Upper lobe of left lung (tissue), 6 donors: ENCODE data around the gene ENOX1. TPM values are rescaled to one million over a fixed set of nuclear protein-coding genes. Genes with fewer than 3 reads are reported as not detected.

Experiments
- ATAC-seq, 2 donors: fragments of 200-7000 bp; cut with Tn5 transposase; one replicate each; pipeline ENCODE4 v1.9.1; 2022; ENCODE audit warnings: mild to moderate bottlenecking in 2 of 2, moderate library complexity in 2 of 2; ENCODE audit not compliant: low FRiP score in 2 of 2
- DNase-seq, 2 donors: peaks; one replicate each; pipeline ENCODE4 v3.0.0-alpha.2; 2019 to 2020
- H3K27ac ChIP-seq, 4 donors: fragments of 200-600 bp; sonication (generic); one replicate each; pipeline ENCODE4 v1.5.1; 2016 to 2019
- H3K27me3 ChIP-seq, 4 donors: fragments of 200-600 bp; sonication (generic); one replicate each; pipeline ENCODE4 v1.5.1; 2017 to 2019
- H3K36me3 ChIP-seq, 4 donors: fragments of 200-600 bp; sonication (generic); one replicate each; pipeline ENCODE4 v1.5.1; 2016 to 2019
- H3K4me1 ChIP-seq, 4 donors: fragments of 200-600 bp; sonication (generic); one replicate each; pipeline ENCODE4 v1.5.1; 2018 to 2019
- H3K4me3 ChIP-seq, 4 donors: fragments of 200-600 bp; sonication (generic); one replicate each; pipeline ENCODE4 v1.5.1; 2017 to 2019; ENCODE audit warnings: mild to moderate bottlenecking in 2 of 4, moderate library complexity in 1 of 4
- H3K9me3 ChIP-seq, 4 donors: fragments of 200-600 bp; sonication (generic); one replicate each; pipeline ENCODE4 v1.5.1; 2018 to 2019
- CTCF ChIP-seq, 6 experiments: fragments of 450-650 bp in 4 of 6; fragments of 200-600 bp in 2 of 6; sonication (generic) in 2 of 6; IDR thresholded peaks; one replicate each; pipeline ENCODE4 v1.5.1; 2016 to 2019; ENCODE audit warnings: antibody characterized with exemption in 6 of 6
- EP300 ChIP-seq, 4 donors: sonication (generic); formaldehyde crosslinking; IDR thresholded peaks; one replicate each; pipeline ENCODE4 v1.5.1; 2017; ENCODE audit warnings: antibody characterized with exemption in 4 of 4, control low read depth in 2 of 4
- POLR2A ChIP-seq, 4 donors: fragments of 450-650 bp; IDR thresholded peaks; one replicate each; pipeline ENCODE4 v1.5.1; 2016 to 2017; ENCODE audit warnings: antibody characterized with exemption in 4 of 4, mild to moderate bottlenecking in 2 of 4
- POLR2AphosphoS5 ChIP-seq, 2 donors: sonication (generic); formaldehyde crosslinking; IDR thresholded peaks; one replicate each; pipeline ENCODE4 v1.5.1; 2017; ENCODE audit warnings: antibody characterized with exemption in 2 of 2
- WGBS, 2 donors: methylation state at CpG; one replicate each; pipeline ENCODE4 v1.1.5; 2017 to 2018; 5-methylcytosine and 5-hydroxymethylcytosine counted together
- total RNA-seq, 6 donors: library from RNA; depleted of rRNA in 4 of 6; stranded (reverse); fragments of >200 nt in 4 of 6; gene quantifications; one replicate each; pipeline versions ENCODE4 v1.1.0 to v1.2.1, GENCODE V29; 2016 to 2021
- donor health status: DM: no; HTN: no; CAD: no; lungs with moderate emphysema.
- donor health status: DM: no; HTN: yes; CAD: no; lungs with severe emphysema.

Gene ENOX1
- total RNA-seq, 6 donors from 2014 or later: 0.20 to 1.0 (median 0.46) TPM; not detected in 2

- no peak for TF ChIP-seq POLR2A (IDR thresholded peaks at IDR 0.05)
- Histone ChIP-seq H3K27me3 (no peaks in the 10 kb centered on the region), H3K4me3 (no peak overlapping the region), H3K4me1 (no peaks in the 10 kb centered on the region), H3K9me3 (no peaks in the 10 kb centered on the region), H3K27ac (no peak overlapping the region), H3K36me3 (no peaks in the 10 kb centered on the region)
- DNase-seq (no peak), ATAC-seq (no peak)
- WGBS, 2 donors: 95 to 96% methylated on average over 1 of the region's 1 CpG
Measured at GRCh38 chr13:43221611-43222010, 565.2 kb downstream of the ENOX1 start.

- no peak for ATAC-seq
Measured at GRCh38 chr13:43220873-43221595, 565.7 kb downstream of the ENOX1 start.

GRCh38 chr13:43214124-43214523, 572.6 kb downstream of the ENOX1 start:
- TF ChIP-seq POLR2A (IDR thresholded peaks at IDR 0.05): no peak
- TF ChIP-seq CTCF (IDR thresholded peaks at IDR 0.05): no peak
- TF ChIP-seq EP300 (IDR thresholded peaks at IDR 0.05): no peak
- no peak for TF ChIP-seq POLR2AphosphoS5 (IDR thresholded peaks at IDR 0.05)
- WGBS, 2 donors: 80 to 88% methylated on average over 4 of the region's 4 CpGs
- H3K36me3 ChIP-seq: no peaks in the 10 kb centered on the region
- H3K27me3 ChIP-seq: no peaks in the 10 kb centered on the region
- no peaks in the 10 kb centered on the region for H3K4me1 ChIP-seq
- no peaks in the 10 kb centered on the region for H3K9me3 ChIP-seq
- no peak for ATAC-seq
- DNase-seq: peak in 1 of 2 donors; percentile 46
- no peak overlapping the region for H3K4me3 ChIP-seq
- H3K27ac ChIP-seq: no peak overlapping the region

More at GRCh38 chr13:43220873-43221595, 565.7 kb downstream of the ENOX1 start:
- DNase-seq: no peak
- H3K4me3 ChIP-seq: no peak overlapping the region
- 88 to 93% methylated on average over 8 of the region's 8 CpGs for WGBS, 2 donors
- no peaks in the 10 kb centered on the region for H3K36me3 ChIP-seq
- no peak for TF ChIP-seq CTCF (IDR thresholded peaks at IDR 0.05)
- no peak for TF ChIP-seq EP300 (IDR thresholded peaks at IDR 0.05)
- no peak for TF ChIP-seq POLR2A (IDR thresholded peaks at IDR 0.05)
- TF ChIP-seq POLR2AphosphoS5 (IDR thresholded peaks at IDR 0.05): no peak
- no peaks in the 10 kb centered on the region for H3K27me3 ChIP-seq
- H3K9me3 ChIP-seq: no peaks in the 10 kb centered on the region
- no peak overlapping the region for H3K27ac ChIP-seq
- no peaks in the 10 kb centered on the region for H3K4me1 ChIP-seq

- Histone ChIP-seq H3K4me1 (no peaks in the 10 kb centered on the region), H3K9me3 (peaks cover 0 to 6% (median 2%) of the 10 kb centered on the region in 4 donors), H3K36me3 (no peaks in the 10 kb centered on the region), H3K27me3 (no peaks in the 10 kb centered on the region), H3K4me3 (no peak overlapping the region), H3K27ac (no peak overlapping the region)
- ATAC-seq (no peak), DNase-seq (no peak)
- no peak for TF ChIP-seq POLR2A (IDR thresholded peaks at IDR 0.05)
Measured at GRCh38 chr13:43206838-43207237, 579.9 kb downstream of the ENOX1 start.

- no peak overlapping the region for H3K4me3 ChIP-seq
- H3K4me1 ChIP-seq: no peaks in the 10 kb centered on the region
- ATAC-seq (no peak), DNase-seq (no peak)
- H3K9me3 ChIP-seq: peaks cover 0 to 6% (median 2%) of the 10 kb centered on the region in 4 donors
- H3K36me3 ChIP-seq: no peaks in the 10 kb centered on the region
- 94 to 95% methylated on average over 4 of the region's 4 CpGs for WGBS, 2 donors
- H3K27me3 ChIP-seq: no peaks in the 10 kb centered on the region
- H3K27ac ChIP-seq: no peak overlapping the region
- TF ChIP-seq POLR2AphosphoS5 (IDR thresholded peaks at IDR 0.05) (no peak), POLR2A (IDR thresholded peaks at IDR 0.05) (no peak), CTCF (IDR thresholded peaks at IDR 0.05) (no peak), EP300 (IDR thresholded peaks at IDR 0.05) (no peak)
Measured at GRCh38 chr13:43205416-43205815, 581.4 kb downstream of the ENOX1 start.

- WGBS, 2 donors: 88 to 100% methylated on average over 2 of the region's 2 CpGs
- no peak for DNase-seq
- ATAC-seq: no peak
- H3K4me1 ChIP-seq: no peaks in the 10 kb centered on the region
- no peaks in the 10 kb centered on the region for H3K36me3 ChIP-seq
- no peak overlapping the region for H3K4me3 ChIP-seq
- H3K27ac ChIP-seq: no peak overlapping the region
- H3K27me3 ChIP-seq: no peaks in the 10 kb centered on the region
- peaks cover 0 to 6% (median 2%) of the 10 kb centered on the region in 4 donors for H3K9me3 ChIP-seq
- TF ChIP-seq EP300 (IDR thresholded peaks at IDR 0.05): no peak
- TF ChIP-seq POLR2AphosphoS5 (IDR thresholded peaks at IDR 0.05): no peak
- TF ChIP-seq POLR2A (IDR thresholded peaks at IDR 0.05): no peak
- no peak for TF ChIP-seq CTCF (IDR thresholded peaks at IDR 0.05)
Measured at GRCh38 chr13:43204591-43204990, 582.2 kb downstream of the ENOX1 start.
